PFSK-1 (cell line): ENCODE data around the gene CDC42BPB.

ENCODE experiments used
- FOXP2 ChIP-seq: optimal IDR thresholded peaks from 2 replicates; pipeline ENCODE3; 2011; ENCODE audit warnings: borderline replicate concordance, control low read depth, inconsistent platforms; ENCODE audit not compliant: insufficient read depth; ENCODE audit errors: extremely low read length, extremely low read depth
- POLR2AphosphoS5 ChIP-seq: IDR thresholded peaks from 2 replicates; pipeline ENCODE4 v1.6.1; 2012; ENCODE audit warnings: low read depth, mild to moderate bottlenecking, control low read depth, low read length, moderate library complexity
- SIN3A ChIP-seq: IDR thresholded peaks from 2 replicates; pipeline ENCODE4 v1.6.1; 2012; ENCODE audit warnings: mild to moderate bottlenecking, low read length, moderate library complexity, borderline replicate concordance; ENCODE audit not compliant: insufficient read depth
- TAF1 ChIP-seq: IDR thresholded peaks from 2 replicates; pipeline ENCODE4 v1.6.1; 2012; ENCODE audit warnings: low read length, control low read depth, borderline replicate concordance; ENCODE audit not compliant: insufficient read depth
- TF ChIP-seq, protein P1 (sequence below), 2 experiments: IDR thresholded peaks; 2 replicates each; pipeline versions ENCODE4 v1.6.1 to v1.8.0; 2011 to 2012; ENCODE audit warnings: low read depth in 2 of 2, low read length in 2 of 2, control low read depth in 1 of 2, inconsistent platforms in 1 of 2, mild to moderate bottlenecking in 1 of 2, moderate library complexity in 1 of 2; ENCODE audit not compliant: insufficient read depth in 1 of 2

CDC42BPB gene

DNA sequence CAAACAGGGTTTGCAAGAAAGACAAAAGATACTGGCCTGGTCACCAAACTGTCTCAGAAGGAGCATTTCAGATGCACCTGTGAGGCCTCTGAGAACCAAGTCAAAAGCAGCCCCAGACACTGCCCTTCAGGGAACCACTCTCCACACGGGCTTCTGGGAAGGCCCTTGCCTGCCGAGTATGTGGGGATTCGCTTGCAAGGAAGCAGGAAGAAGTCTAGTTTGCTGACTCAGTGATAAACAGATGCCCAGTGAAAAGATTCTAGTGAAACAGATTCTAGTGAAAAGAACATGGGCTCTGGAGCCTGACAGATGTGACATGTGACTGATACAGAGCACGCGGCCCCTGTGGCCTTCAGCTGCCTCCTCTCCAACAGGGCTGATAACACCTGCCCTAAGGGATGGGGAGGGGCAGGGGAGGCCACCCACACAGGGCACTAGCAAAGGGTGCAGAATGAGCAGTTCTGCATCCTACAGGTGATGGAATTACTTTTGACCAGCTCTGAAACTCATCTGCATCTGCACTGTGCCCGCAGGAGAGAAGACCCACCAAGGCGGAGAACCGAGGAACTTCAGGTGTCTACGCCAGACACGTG lies 115.8 kb downstream of the CDC42BPB start:
- TF ChIP-seq, protein P1, sequence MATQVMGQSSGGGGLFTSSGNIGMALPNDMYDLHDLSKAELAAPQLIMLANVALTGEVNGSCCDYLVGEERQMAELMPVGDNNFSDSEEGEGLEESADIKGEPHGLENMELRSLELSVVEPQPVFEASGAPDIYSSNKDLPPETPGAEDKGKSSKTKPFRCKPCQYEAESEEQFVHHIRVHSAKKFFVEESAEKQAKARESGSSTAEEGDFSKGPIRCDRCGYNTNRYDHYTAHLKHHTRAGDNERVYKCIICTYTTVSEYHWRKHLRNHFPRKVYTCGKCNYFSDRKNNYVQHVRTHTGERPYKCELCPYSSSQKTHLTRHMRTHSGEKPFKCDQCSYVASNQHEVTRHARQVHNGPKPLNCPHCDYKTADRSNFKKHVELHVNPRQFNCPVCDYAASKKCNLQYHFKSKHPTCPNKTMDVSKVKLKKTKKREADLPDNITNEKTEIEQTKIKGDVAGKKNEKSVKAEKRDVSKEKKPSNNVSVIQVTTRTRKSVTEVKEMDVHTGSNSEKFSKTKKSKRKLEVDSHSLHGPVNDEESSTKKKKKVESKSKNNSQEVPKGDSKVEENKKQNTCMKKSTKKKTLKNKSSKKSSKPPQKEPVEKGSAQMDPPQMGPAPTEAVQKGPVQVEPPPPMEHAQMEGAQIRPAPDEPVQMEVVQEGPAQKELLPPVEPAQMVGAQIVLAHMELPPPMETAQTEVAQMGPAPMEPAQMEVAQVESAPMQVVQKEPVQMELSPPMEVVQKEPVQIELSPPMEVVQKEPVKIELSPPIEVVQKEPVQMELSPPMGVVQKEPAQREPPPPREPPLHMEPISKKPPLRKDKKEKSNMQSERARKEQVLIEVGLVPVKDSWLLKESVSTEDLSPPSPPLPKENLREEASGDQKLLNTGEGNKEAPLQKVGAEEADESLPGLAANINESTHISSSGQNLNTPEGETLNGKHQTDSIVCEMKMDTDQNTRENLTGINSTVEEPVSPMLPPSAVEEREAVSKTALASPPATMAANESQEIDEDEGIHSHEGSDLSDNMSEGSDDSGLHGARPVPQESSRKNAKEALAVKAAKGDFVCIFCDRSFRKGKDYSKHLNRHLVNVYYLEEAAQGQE (IDR thresholded peaks at IDR 0.05; ENCODE audit: insufficient read depth in 1 of 2, low read depth in 2 of 2, low read length in 2 of 2), result no peak
- no peak for TF ChIP-seq FOXP2
- no peak for TF ChIP-seq POLR2AphosphoS5
- TF ChIP-seq TAF1, result no peak
- no peak for TF ChIP-seq SIN3A

DNA sequence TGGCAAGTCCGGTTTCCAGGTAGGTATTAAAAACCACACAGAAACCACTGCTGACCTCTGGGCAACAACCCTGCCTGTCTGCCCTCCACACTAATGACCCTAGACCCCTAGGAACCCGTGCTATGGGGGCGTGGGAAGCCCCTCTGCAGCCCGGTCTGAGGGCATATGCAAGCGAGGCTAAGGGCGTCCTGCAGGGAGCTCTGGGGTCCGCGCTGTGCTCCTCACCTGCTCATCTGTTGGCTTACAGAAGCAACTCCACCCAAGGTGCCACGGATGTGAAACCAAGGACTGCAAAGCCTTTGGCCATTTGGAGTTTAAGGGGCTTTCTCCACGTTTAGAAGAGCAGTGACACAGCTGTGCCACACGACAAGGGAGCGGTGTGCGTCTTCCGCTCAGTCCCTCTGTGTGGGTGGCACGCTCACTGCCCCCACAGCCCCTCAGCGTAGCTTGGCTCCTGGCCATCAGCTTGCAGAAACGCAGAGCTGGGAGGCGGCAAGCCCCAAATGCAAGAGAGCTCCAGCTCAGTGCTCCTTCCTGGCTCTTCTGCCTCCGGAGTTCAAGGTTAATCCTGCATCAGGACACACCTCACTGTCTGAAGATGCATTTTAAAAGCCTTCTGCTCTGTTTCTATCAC lies 116.5 kb downstream of the CDC42BPB start:
- TF ChIP-seq, protein P1 (IDR thresholded peaks at IDR 0.05; ENCODE audit: insufficient read depth in 1 of 2, low read depth in 2 of 2, low read length in 2 of 2), result no peak
- TF ChIP-seq POLR2AphosphoS5, result no peak
- no peak for TF ChIP-seq SIN3A

DNA sequence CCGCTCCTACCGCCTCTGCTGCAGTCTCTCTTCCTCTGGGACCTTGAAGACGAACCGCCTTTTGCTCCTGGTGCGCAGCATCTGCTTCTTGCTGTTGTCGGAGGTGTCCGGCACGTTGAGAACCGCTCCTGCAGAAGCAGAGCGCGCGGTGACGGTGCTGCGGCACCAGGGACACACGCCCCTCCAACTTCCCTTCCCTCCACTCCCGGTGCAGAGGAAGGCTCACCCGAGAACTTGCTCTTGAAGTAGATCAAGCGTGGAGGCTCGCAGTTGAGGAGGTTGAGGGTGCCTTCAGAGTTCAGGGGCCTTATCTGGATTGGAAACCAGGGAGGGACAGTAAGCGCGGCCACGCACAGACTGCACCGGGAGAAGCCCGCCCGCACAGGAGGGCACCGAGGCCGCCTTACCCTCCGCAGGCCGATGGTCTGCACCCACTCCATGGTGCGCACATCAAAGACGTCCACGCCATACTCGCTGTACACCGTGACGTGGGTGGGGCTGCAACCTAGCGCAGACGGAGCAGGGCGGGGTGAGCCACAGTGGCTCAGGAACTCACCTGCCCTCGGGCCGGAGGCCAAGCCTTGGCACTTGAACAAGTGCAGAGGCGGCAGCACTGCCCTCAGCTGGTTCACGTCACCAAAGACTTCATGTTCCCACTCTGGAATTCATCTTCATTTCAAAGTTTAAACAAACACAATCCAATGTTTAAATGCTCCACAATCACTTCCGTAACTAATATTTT lies 117.4 kb downstream of the CDC42BPB start:
- no peak for TF ChIP-seq FOXP2

DNA sequence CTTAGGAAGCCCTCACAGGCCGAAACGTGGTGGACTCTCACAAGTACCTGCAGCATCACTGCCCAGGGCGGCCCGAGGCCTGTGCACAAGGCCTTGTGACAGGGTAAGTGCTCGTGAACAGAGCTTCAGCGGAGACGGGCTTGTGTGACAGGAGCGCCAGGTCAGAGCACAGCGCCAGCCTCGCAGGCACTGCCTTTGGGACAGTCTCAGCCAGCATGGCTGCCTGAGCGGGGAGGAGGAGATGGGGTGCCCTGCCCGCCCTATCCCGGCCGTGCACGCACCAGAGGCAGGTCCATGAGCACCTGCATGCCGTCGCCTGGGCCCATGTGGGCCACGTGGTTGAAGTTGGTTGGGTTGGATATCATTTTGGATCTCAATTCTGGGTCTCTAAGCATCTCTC lies 118.0 kb downstream of the CDC42BPB start:
- TF ChIP-seq SIN3A, result no peak
- TF ChIP-seq POLR2AphosphoS5, result no peak
- no peak for TF ChIP-seq FOXP2
- TF ChIP-seq, protein P1 (IDR thresholded peaks at IDR 0.05; ENCODE audit: insufficient read depth in 1 of 2, low read depth in 2 of 2, low read length in 2 of 2), result no peak

DNA sequence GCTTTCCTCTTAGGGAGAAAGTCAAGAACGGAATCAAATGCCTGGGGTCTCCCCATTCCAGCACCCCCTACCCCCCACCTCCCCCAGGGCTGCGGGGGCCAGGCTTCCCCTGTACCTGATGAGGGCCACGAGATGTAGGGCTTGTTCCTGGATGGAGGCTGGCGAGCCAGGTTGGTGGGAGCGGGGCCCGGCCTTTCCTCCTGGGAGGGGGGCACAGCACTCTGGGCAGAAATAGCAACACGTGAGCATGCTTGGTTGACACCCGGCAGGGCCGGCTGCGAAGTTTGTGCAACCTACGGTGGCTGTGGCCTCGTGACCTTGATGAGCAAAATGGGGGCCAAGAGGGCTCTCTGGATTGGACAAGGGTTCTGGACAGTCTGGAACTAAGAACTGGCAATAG lies 119.2 kb downstream of the CDC42BPB start:
- TF ChIP-seq, protein P1 (IDR thresholded peaks at IDR 0.05; ENCODE audit: insufficient read depth in 1 of 2, low read depth in 2 of 2, low read length in 2 of 2), result no peak
- TF ChIP-seq SIN3A (no peak), FOXP2 (no peak), POLR2AphosphoS5 (no peak), TAF1 (no peak)
